Cerebellar cortex (tissue), 1 donor: ENCODE data around the gene TIMM17B.
"Not testable (repeated sequence)": the region's sequence is repeated elsewhere in the genome, so short reads cannot be mapped to it uniquely, and the experiment has no call there.

Experiments used
- DNase-seq: peaks from one replicate; pipeline ENCODE4 v3.0.0-alpha.2; 2015; ENCODE audit warnings: low spot score

TIMM17B gene

DNA sequence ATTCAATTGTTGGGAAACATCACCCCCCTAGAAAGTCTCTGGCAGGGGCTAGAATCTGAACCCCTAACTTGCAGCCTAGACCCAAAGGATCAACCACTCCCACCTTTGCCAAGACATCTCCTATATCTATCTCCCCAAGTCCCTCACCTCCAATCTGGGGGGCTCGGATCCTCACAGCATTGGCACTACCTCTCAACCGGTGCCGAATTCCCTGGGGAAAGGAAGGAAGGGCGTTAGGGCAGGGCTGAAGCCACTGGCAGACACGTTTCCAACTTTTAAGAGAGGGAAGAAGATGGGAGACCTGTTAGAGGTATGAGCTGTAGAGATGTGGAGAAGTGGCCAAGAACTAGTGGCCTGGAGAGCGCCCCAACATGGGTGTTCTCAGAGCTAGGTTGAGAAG is 2.7 kb downstream of the TIMM17B start:
- DNase-seq: no peak

DNA sequence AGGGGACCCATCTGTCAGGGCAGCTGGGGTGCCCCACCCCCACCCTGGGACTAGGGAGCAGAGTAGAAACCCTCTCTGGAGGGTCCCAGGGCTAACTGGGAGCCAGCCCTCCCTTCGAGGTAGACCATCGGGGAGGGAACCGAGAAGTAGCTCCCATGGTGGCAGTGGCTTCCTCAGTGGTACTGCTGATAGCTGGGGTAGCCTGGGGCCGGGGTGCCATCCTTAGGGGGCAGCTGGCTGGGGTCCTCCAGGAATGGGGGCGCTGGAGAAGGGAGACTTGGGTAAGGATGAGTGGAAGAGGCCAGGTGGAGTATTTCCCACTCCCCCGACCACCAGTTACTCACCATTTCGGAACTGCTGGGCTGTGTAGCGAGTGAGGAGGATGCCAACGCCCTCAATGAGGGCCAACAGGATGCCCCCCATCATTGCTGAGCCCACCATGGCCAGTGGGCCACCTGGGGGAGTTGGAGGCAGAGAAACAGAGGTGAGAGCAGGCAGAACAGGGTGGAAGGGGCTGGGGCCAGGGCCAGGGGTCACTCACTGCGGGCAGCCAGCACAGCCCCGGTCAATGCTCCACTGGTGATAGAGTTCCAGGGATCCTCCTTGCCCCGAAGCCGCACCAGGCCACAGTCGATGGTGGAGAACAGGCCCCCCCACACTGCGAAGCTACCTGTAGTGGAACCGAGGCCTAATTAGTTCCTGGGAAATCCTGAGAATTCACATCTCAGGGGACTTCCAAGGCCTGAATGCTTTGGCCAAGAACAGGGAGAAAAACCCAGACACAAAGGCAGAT is 3.8 kb downstream of the TIMM17B start:
- DNase-seq: no peak

DNA sequence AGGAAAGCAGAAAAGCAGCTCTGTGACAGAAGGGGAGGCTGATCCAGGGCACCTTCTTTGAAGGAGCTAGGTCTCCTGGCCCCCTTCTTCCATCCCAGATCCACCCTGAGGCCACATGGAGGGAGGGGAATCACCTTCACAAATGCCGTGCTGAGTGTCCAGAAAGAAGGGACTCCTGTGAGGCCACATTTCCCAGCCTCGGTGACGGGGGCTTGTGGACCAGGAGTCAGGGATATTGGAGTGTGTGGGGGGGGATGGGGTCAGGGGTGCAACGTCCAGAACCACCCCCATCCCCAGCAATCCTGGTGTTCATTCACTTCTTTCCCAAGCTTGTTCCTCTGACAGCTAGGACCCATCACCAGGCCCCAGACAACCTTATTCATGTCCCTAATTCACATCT is 4.7 kb downstream of the TIMM17B start:
- DNase-seq: no peak

DNA sequence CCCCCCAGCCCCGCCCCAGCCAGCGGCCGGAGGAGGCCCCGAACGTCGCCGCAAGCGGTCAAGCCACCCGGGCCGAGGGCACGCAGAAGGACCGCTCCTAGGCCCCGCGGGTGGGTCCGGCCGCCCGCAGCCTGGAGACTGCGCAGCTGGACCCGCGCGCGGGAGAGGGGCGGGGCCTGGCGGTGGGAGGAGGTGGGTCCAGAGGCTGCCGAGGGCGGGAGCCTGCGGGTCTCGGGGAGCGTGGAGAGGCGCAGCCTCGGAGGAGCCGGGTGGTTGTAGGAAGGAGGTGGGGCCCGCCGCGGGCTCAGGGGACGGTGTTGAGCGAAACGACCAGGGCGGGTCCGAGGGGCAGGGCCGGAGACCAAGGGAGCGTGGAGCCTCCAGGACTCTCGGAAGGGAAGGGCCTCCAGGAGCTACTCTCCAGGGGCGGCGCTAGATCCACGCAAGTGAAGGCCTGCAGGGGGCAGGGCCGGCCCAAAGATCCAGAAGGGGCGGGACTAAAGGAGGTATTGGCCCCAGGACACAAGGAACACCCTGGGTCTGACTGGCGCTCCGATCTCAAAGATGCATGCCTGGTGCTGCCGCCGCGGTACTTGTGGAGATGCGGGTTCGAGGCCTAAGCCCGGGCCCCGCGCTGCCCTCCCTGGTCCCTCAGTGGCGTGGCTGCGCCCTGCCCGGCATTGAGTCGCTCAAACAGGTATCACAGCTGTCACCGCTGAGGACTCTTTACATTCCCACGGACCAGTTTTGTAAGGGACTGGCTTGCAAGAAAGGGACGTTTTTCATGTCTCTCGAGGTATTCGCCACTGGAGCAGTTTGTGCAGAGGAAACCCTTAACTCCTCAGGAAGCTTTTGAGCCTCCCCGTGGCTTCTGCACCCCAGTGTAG is 5.9 kb downstream of the TIMM17B start:
- peak; percentile 88 for DNase-seq

DNA sequence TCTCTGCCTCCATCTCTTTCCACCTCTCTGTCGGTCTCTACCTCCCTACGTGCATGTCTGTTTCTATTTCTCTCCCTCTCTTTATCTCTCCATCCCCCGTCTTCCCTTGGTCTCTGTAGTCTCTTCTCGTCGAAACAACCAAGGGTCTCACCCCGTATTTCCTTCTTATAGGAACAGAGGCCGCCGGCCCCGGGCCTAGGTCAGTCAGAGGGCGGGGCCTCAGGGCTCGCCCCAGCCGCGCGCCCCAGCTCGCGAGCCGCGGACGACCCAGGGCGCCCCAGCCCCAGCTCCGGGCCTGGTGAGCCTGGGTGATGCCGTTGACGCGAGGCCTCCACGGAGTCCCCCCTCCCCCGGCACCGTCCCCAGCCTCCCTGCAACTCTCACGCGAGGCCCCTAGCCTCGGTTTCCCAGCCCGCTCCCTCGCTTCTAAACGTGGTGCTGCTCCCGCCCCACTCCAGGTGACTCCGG is 6.6 kb downstream of the TIMM17B start:
- DNase-seq: peak; percentile 27

DNA sequence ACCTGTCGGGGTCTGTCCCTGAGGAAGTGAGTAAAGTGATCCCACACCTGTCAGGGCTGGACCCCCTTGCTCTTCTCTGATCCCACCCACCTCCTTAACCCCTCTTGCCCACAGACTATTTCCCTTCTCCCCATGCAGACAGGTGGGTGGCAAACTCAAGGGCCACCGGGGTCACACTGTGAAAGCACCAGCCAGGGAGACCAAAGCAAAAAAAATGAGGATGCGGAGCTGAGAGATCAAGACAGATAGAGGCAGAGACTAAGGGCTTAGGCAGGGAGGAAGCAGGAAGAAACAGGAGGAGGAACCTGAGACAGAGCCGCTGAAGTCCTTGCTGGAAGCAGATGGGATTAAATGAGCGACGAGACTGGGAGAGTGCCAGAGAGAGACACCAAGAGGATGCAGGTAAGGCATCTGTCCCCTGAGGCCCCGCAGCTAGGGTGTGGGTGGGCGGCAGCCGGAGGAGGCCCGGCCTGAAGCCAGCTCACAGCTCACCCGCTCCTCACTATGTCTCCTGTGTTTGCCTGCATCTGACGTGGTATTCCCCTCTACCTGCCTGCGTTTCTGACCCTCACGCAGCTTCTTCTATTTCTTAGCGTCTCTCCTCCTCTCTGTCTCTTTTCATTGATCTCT is 7.2 kb downstream of the TIMM17B start:
- DNase-seq: peak; percentile 31

DNA sequence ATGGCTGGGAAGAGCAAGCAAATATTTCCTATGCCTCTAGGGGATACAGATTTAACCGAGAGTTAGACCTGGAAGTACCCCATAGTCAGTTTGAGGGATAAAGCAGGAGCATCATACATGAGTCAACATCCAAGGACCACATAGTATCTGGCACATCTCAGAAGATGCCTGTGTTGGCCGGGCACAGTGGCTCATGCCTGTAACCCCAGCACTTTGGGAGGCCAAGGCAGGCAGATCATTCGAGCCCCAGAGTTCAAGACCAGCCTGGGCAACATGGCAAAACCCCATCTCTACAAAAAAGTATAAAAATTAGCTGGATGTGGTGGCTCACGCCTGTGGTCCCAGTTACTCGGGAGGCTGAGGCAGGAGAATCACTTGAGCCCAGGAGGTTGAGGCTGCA is 11.0 kb downstream of the TIMM17B start:
- not testable (repeated sequence) for DNase-seq

DNA sequence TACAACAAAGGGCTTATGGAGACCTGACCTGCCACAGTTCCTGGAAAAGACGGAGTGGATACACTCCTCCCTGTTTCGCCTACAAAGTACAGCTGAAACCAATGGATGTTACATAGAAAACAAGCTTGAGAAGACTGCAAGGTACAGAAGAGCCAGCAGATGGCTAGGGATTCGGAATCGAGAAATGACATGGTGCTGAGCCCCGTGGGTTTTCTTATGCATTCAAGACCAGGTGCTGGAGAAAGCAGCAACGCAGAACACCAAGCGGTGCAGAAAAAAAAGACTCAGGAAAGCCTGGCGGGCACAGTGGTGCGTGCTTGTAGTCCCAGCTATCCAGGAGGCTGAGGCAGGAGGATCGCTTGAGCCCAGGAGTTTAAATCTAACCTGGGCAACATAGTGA is 13.8 kb downstream of the TIMM17B start:
- DNase-seq: peak; percentile 6

DNA sequence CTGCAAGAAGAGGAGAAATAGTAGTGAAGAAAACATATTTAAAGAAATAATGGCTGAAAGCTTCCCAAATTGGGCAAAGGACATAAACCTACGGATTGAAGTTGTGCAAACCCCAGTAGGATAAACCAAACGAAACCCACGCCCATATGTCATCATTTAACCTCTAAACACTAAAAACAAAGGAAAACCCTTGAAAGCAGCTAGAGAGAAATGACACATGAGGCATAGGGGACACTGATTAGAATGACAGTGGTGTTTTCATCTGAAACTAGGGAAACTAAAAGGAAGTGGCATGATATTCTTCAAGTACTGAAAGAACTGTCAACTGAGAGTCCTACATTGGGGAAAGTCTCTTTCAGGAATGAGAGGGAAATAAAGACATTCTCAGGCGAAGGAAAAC is 20.6 kb downstream of the TIMM17B start:
- not testable (repeated sequence) for DNase-seq

DNA sequence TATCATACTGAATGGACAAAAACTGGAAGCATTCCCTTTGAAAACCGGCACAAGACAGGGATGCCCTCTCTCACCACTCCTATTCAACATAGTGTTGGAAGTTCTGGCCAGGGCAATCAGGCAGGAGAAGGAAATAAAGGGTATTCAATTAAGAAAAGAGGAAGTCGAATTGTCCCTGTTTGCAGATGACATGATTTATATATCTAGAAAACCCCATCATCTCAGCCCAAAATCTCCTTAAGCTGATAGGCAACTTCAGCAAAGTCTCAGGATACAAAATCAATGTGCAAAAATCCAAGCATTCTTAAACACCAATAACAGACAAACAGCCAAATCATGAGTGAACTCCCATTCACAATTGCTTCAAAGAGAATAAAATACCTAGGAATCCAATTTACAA is 25.6 kb downstream of the TIMM17B start:
- not testable (repeated sequence) for DNase-seq

DNA sequence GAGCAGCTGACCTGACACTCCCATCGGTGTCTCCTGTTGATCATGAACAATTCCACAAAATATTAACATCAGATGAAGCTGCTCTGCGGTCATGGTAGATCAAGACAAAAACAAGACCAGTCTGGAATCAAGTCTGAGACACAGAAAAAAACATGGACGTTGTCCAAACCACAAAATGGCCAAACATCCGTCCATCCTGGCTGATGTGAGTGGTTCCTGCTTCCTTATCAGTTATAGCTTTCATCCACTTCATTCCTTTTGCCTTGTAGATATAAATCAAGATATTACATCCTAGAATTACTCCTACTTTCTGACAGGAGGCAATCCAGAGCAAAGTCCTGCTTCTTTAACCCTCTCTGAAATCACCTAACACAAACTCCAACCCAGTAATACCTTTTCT is 33.4 kb downstream of the TIMM17B start:
- no peak for DNase-seq

DNA sequence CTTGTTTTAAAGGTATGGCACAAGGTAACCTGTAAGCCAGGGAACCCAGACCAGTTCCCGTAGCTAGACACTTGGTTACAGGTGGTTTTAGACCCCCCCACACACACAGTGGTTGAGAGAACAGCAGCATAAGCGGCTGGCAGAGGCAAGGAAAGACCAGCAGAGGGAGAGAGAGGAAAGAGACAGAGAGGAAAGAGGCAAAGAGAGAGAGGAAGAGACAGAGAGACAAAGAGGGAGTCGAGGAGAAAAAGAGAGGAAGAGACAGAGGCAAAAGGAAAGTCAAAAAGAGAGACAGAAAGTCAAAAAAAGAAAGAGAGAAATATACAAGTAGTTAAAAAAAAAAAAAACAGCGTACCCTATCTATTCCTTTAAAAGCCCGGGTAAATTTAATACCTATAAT is 42.7 kb downstream of the TIMM17B start:
- no peak for DNase-seq

DNA sequence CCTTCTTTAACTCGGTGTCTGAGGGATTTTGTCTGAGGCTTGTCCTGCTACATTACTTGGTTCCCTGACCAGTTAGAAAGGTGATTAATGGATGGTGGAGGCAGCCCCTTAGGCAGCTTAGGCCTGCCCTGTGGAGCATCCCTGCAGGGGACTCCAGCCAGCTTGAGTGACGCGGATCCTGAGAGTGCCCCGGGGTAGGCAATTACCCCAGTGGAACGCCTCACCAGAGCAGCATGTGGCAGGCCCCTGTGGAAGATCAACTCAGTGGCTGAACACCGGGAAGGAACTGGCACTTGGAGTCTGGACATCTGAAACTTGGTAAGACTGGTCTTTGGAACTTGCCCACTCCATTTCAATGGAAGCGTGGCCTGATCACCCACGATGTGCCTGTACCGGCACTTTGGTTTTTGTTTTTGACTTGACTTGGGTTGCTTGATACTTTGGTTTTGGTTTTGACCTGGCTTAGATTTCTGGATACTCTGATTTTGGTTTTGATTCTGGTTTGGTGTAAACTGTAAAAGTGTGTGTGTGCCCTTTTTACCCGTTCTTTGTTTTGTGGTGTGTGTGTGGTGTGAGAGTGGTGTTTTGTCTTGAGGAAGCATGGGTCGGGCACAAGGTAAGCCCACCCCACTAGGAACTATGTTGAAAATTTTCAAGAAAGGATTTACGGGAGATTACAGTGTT is 43.3 kb downstream of the TIMM17B start:
- not testable (repeated sequence) for DNase-seq

DNA sequence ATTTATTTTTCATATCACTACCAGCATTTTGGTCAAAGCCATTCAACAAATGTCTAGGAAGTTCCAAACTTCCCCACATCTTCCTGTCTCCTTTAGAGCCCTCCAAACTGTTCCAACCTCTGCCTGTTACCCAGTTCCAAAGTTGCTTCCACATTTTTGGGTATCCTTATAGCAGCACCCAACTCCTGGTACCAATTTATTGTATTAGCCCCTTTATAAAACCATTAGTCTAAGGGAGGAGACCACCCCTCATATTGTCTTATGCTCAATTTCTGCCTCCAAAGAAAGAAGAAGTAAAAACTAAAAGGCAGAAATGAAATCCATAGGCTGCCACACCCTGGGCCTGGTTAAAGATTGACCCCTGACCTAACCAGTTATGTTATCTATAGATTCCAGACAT is 44.1 kb downstream of the TIMM17B start:
- not testable (repeated sequence) for DNase-seq

DNA sequence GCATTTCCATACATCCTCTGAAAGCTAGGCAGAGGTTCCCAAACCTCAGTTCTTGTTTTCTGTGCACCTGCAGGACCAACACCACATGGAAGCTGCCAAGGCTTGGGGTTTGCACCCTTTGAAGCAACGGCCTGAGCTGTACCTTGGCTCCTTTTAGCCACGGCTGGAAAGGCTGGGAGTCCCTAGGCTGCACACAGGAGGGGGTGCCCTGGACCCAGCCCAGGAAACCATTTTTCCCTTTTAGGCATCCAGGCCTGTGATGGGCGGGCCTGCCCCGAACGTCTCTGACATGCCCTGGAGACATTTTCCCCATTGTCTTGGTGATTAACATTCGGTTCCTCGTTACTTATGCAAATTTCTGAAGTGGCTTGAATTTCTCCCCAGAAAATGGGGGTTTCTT is 44.7 kb downstream of the TIMM17B start:
- DNase-seq: no peak

DNA sequence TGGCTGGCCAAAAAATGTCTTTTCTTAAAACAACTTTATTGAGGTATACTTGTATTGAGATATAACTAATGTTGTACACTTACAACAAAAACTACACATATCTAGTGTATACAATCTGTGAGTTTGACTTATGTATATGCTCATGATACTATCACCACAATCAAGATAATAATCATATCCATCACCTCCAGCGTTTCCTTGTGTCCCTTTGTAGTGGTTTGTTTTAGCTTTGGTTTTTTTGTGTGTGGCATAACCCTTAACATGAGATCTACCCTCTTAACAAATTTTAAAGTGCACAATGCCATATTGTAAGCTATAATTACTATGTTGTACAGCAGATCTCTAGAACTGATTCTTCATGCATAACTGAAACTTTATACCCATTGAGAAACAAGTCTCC is 48.7 kb downstream of the TIMM17B start:
- DNase-seq: no peak
